ENCODE measurements around the gene APOBEC3H. TPM values are rescaled to one million over a fixed set of nuclear protein-coding genes. Genes with fewer than 3 reads are reported as not detected.
A peak's percentile ranks its signal among the peaks of the same experiment; 100 is the strongest.
"Not testable (repeated sequence)": the region's sequence is repeated elsewhere in the genome, so short reads cannot be mapped to it uniquely, and the experiment has no call there.

APOBEC3H gene
- total and polyA plus RNA-seq, 7 donors, result 1.5 TPM; not detected in 6

DNA sequence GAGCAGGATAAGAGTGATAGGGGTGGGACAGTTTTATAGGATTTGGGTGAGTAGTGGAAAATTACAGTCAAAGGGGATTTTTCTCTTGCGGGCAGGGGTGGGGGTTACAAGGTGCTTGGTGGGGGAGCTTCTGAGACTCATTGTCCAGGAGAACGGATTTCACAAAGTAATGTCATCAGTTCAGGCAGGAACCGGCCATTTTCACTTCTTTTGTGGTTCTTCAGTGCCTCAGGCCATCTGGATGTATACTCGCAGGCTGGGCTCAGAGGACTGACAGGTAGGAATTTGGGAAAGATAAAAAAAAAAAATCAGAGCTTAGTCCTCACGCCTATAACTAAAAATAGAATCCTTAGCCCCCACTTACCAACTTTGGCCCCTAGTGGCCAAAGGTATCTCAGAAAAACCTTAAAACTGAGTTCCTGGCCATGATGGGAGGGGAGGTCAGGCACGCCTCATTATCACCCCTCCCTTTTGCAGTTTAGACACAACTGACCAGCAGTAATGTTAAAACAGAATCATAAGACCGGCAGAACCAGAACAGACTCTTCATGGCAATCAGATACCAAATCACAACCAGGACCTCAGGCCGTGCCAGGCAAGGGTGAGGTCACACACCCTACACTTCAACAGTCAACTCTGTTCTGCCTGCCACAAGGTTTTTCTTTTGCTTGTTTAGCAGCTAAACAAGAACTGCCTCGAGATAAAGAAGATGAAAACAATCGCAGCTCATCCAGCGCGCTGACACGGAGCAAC, 28.8 kb upstream of the APOBEC3H start:
- TF ChIP-seq, protein P1, sequence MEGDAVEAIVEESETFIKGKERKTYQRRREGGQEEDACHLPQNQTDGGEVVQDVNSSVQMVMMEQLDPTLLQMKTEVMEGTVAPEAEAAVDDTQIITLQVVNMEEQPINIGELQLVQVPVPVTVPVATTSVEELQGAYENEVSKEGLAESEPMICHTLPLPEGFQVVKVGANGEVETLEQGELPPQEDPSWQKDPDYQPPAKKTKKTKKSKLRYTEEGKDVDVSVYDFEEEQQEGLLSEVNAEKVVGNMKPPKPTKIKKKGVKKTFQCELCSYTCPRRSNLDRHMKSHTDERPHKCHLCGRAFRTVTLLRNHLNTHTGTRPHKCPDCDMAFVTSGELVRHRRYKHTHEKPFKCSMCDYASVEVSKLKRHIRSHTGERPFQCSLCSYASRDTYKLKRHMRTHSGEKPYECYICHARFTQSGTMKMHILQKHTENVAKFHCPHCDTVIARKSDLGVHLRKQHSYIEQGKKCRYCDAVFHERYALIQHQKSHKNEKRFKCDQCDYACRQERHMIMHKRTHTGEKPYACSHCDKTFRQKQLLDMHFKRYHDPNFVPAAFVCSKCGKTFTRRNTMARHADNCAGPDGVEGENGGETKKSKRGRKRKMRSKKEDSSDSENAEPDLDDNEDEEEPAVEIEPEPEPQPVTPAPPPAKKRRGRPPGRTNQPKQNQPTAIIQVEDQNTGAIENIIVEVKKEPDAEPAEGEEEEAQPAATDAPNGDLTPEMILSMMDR (IDR thresholded peaks at IDR 0.05), result no peak
- TF ChIP-seq EP300 (IDR thresholded peaks at IDR 0.05) (no peak), POLR2A (IDR thresholded peaks at IDR 0.05) (no peak), POLR2AphosphoS5 (IDR thresholded peaks at IDR 0.05) (no peak)
- H3K9me3 ChIP-seq, result no peaks in the 10 kb centered on the region
- 63 to 69% methylated on average over 13 of the region's 13 CpGs for WGBS, 2 donors
- H3K36me3 ChIP-seq, result no peaks in the 10 kb centered on the region
- DNase-seq, result no peak
- H3K27me3 ChIP-seq, result no peaks in the 10 kb centered on the region
- intact Hi-C loops (cut with DNase I), result no loop called here
- H3K27ac ChIP-seq, result no peak overlapping the region
- no peaks in the 10 kb centered on the region for H3K4me1 ChIP-seq
- H3K4me3 ChIP-seq, result no peak overlapping the region

DNA sequence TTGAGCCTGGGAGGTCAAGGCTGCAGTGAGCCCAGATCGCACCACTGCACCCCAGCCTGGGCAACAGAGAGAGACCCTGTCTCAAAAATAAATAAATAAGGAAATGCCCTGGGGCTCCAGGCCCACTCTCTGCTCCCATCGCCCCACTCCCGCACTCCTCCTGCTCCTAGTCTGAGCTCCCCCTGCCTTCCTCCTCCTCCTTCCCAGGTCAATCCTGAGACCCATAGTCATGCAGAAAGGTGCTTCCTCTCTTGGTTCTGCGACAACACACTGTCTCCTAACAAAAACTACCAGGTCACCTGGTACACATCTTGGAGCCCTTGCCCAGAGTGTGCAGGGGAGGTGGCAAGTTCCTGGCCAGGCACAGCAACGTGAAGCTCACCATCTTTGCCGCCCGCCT, 26.9 kb upstream of the APOBEC3H start:
- H3K4me1 ChIP-seq, result no peaks in the 10 kb centered on the region
- H3K27me3 ChIP-seq, result no peaks in the 10 kb centered on the region
- 87 to 93% methylated on average over 7 of the region's 7 CpGs for WGBS, 2 donors
- no peak for TF ChIP-seq POLR2A (IDR thresholded peaks at IDR 0.05)
- TF ChIP-seq, protein P1 (IDR thresholded peaks at IDR 0.05), result no peak
- H3K4me3 ChIP-seq, result no peak overlapping the region
- no peak for DNase-seq
- H3K36me3 ChIP-seq, result no peaks in the 10 kb centered on the region
- intact Hi-C loops (cut with DNase I), result no loop called here
- no peaks in the 10 kb centered on the region for H3K9me3 ChIP-seq
- no peak overlapping the region for H3K27ac ChIP-seq

DNA sequence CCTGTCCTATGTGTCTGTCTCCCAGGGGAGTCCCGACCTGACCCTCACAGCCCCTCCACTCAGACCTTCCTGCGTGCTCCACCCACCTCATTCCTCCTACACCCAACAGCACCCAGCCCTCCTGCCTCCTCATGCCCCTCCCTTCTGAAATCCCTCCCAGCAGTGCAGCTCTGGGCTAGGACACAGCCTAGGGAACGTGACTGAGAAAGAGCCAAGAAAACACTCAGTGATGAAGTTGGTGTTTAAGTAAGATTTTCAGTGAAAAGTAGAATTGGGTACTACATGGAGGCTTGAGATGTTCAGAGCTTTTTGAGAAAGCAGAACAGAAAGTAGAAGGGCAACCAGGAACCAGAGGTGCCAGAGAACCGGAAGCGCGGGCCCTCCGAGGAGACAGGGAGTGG, 24.5 kb upstream of the APOBEC3H start:
- H3K4me1 ChIP-seq; H3K36me3 ChIP-seq; H3K9me3 ChIP-seq; H3K27me3 ChIP-seq; DNase-seq; H3K4me3 ChIP-seq; H3K27ac ChIP-seq; intact Hi-C loops (cut with DNase I): not testable (repeated sequence)
- WGBS, 2 donors, result 59 to 65% methylated on average over 7 of the region's 7 CpGs

DNA sequence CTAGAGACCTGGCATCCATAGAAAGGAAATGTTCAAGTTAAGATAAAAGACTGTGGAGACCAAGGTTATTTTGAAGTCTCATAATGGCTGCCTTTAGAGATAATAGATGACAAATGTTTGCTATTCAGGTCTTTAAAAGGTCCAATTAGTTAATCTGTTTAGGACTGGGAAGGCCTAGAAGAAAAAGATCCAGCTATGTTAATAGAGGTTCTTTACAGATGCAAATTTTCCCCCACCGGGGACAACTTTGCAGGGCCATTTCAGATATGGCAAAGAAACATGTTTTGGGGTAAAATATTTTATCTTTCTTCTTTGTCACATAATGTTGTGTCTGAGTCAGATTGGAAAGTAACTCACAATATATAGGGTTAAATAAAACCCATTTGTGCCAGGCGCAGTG, 23.1 kb upstream of the APOBEC3H start:
- WGBS, 2 donors, result 43 to 68% methylated on average over 2 of the region's 2 CpGs
- no peaks in the 10 kb centered on the region for H3K9me3 ChIP-seq
- H3K27ac ChIP-seq, result no peak overlapping the region
- no peaks in the 10 kb centered on the region for H3K36me3 ChIP-seq
- no peaks in the 10 kb centered on the region for H3K27me3 ChIP-seq
- no peak overlapping the region for H3K4me3 ChIP-seq
- no peak for DNase-seq
- TF ChIP-seq POLR2A (IDR thresholded peaks at IDR 0.05), result no peak
- TF ChIP-seq EP300 (IDR thresholded peaks at IDR 0.05), result no peak
- TF ChIP-seq POLR2AphosphoS5 (IDR thresholded peaks at IDR 0.05), result no peak
- TF ChIP-seq, protein P1 (IDR thresholded peaks at IDR 0.05), result no peak
- intact Hi-C loops (cut with DNase I), result no loop called here
- H3K4me1 ChIP-seq, result peaks cover 0 to 14% (median 7%) of the 10 kb centered on the region in 4 donors

DNA sequence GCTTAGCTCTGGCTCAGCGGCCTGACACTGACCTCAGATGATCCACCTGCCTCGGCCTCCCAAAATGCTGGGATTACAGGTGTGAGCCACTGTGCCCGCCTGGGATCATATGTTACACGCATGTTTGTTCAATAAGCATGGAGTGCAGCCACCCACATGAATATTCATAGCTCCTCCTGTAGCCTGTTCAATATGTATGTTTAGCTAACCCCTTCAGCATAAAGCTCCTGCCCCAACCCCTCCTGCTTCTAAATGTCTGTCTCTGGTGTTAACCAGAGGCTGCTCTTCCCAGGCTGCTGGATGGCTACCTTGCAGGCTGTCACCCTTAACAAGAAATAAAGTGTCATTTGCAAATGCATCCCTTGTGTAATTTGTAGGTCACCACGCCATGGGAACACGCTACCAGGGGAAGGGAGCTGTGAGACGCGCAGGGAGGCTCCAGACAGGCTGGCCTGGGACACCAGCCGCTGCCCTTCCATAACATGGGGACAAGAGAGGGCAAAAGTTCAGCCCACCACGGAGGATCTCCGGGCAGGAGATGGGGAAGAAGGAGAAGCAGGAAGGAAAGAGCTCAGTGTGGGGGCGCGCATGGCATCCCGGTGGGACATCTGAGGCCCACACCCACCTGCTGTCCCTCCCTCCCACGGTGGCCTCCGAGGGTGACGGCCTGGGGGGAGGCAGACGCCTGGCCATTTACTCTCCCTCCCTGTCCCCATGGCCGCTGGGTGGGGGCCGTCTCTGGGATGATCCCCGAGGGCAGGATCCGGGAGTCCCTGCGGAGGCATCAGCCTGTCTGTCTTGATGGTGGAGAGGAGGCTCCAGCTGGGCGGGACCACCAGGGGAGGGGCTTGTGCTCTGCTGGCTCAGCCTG, 20.7 kb upstream of the APOBEC3H start:
- intact Hi-C loops (cut with DNase I); DNase-seq; H3K36me3 ChIP-seq; H3K27me3 ChIP-seq; H3K9me3 ChIP-seq: not testable (repeated sequence)
- Histone ChIP-seq H3K4me3 (peak overlapping the region in 3 of 4 donors; percentile 41 to 57 (median 52)), H3K4me1 (peaks cover 0 to 14% (median 7%) of the 10 kb centered on the region in 4 donors), H3K27ac (peak overlapping the region; percentile 51 to 73 (median 62))
- 34 to 35% methylated on average over 23 to 24 of the region's 24 CpGs for WGBS, 2 donors
